Epithelial cell of umbilical artery (primary cell): ENCODE measurements around the gene DBI. TPM values are rescaled to one million over a fixed set of nuclear protein-coding genes. Genes with fewer than 3 reads are reported as not detected.

ENCODE experiments used
- total RNA-seq: library from RNA; depleted of rRNA; stranded (reverse); fragments of >200 nt; gene quantifications from 2 replicates; pipeline ENCODE4 v1.2.3, GENCODE V29; 2014

DBI gene
- total RNA-seq, result 109 and 119 TPM in 2 replicates

GRCh38 chr2:119366649-119367471 lies at the start of gene DBI, which contains the start of gene C2orf76:
Gene DBI, plus strand, starts transcription at chr2:119366977. Its CDS starts 75 bp downstream, at chr2:119367052.
Gene C2orf76, minus strand, starts transcription at chr2:119366834. Its CDS starts 26,875 bp downstream, at chr2:119339959.

Other genes starting within 250 kb of the DBI start
- gene C1QL2, start 208.2 kb upstream of the DBI start, total RNA-seq, result 0.15 TPM in 1 of 2 replicates, not detected in the other
- gene STEAP3, start 143.1 kb upstream of the DBI start, total RNA-seq, result 2.1 and 6.8 TPM in 2 replicates
- 13.3 and 16.0 TPM in 2 replicates for gene C2orf76, start 143 bp upstream of the DBI start, total RNA-seq
- gene TMEM37, start 64.9 kb downstream of the DBI start, total RNA-seq, result 0.32 and 0.91 TPM in 2 replicates
- not detected in 2 replicates for gene SCTR, start 157.5 kb downstream of the DBI start, total RNA-seq
- 0.15 and 0.32 TPM in 2 replicates for gene CFAP221, start 177.5 kb downstream of the DBI start, total RNA-seq